Measurements from ENCODE around the gene SLC10A1. TPM values are rescaled to one million over a fixed set of nuclear protein-coding genes. Genes with fewer than 3 reads are reported as not detected.

Gene SLC10A1
- polyA plus RNA-seq = 0.23 TPM in 1 of 2 replicates, not detected in the other

GRCh38 chr14:69796797-69797500 is at the start of gene SLC10A1:
SLC10A1 (minus strand) TSS chr14:69797241; CDS start chr14:69797155, 86 bp downstream.

DNA sequence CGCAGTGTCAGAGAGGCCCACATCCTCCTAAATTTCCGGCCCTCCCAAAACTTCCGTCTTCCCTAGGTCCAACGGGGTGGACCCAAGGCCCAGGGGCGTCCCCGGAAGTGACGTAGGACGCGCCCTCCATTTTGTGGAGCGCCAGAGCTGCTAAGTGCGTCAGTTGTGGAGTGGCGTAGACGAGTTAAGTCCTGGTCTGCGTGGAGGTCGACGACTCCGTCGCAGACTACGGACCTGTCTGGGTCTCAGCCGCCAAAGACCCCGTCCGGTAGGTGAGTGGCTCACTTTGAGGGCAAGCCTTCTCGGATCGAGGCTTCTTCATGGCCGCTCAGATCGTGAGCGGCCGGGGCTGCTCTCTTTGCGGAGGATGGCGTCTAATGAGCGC is 30.1 kb downstream of the SLC10A1 start, which contains the start of gene SRSF5:
Gene SRSF5 (plus strand): TSS at position 159 of the 385 bp plus-strand sequence. CDS start 1,015 bp downstream, outside the sequence.

Other genes with a start within 250 kb of the SLC10A1 start
- gene CCDC177, start 222.4 kb downstream of the SLC10A1 start, polyA plus RNA-seq = 0.13 TPM in 1 of 2 replicates, not detected in the other
- 2.0 and 7.0 TPM in 2 replicates for gene SUSD6, start 185.6 kb downstream of the SLC10A1 start, polyA plus RNA-seq
- 127 and 137 TPM in 2 replicates for gene SRSF5, start 30.1 kb downstream of the SLC10A1 start, polyA plus RNA-seq
- 0.23 and 0.53 TPM in 2 replicates for gene SMOC1, start 82.2 kb upstream of the SLC10A1 start, polyA plus RNA-seq

Data from Purkinje cell (primary cell).